ENCODE results near the gene OOSP1. TPM values are rescaled to one million over a fixed set of nuclear protein-coding genes. Genes with fewer than 3 reads are reported as not detected.
"Not testable (repeated sequence)": the region's sequence is repeated elsewhere in the genome, so short reads cannot be mapped to it uniquely, and the experiment has no call there.

The OOSP1 gene
- total RNA-seq, result not detected

DNA sequence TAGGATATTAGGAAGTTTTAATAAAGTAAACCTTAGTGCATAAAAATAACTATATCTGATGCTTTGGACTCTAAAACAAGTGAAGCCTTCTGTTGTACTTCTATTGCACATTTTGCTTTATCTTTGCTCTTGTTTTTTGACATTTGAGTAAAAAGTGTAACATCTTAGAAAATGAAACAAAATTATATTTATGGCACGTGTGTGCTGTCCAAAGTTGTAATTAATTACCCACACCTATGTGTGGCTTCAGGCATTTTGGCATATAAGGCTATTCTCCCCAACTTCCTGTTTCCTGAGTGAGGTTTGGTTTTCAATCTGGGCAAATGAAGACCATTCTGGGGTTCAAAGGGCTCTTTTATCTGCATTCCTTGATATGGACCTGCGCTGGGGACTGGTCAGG, at the start of gene OOSP1:
Gene OOSP1 (plus strand): TSS at position 301 of the 400 bp plus-strand sequence. CDS start 23 bp downstream, at position 324.
- Mint-ChIP-seq H3K27ac (no peak within 1 kb of the TSS), H3K9me3 (no peaks in the 10 kb centered on the region), H3K36me3 (ENCODE audit: low read depth) (no peaks in the 10 kb centered on the region), H3K27me3 (ENCODE audit: low read depth) (peaks cover 19% of the 10 kb centered on the region), H3K4me3 (no peak within 1 kb of the TSS), H3K4me1 (ENCODE audit: low read depth) (no peaks in the 10 kb centered on the region)
- intact Hi-C loops (cut with micrococcal nuclease), result no loop called here
- CTCF ChIA-PET, result no interaction called here
- DNase-seq, result no peak

GRCh38 chr11:59891781-59892181, 46.5 kb upstream of the OOSP1 start:
- intact Hi-C loops (cut with micrococcal nuclease), result no loop called here
- peaks cover 7% of the 10 kb centered on the region for H3K36me3 Mint-ChIP-seq (ENCODE audit: low read depth)
- peaks cover 11% of the 10 kb centered on the region for H3K27me3 Mint-ChIP-seq (ENCODE audit: low read depth)
- CTCF ChIA-PET, result no interaction called here
- DNase-seq, result no peak
- no peak overlapping the region for H3K27ac Mint-ChIP-seq
- H3K4me1 Mint-ChIP-seq (ENCODE audit: low read depth), result no peaks in the 10 kb centered on the region
- H3K9me3 Mint-ChIP-seq, result peaks cover 29% of the 10 kb centered on the region
- H3K4me3 Mint-ChIP-seq, result no peak overlapping the region

GRCh38 chr11:59894616-59895015, 43.6 kb upstream of the OOSP1 start:
- Mint-ChIP-seq H3K4me3 (no peak overlapping the region), H3K27ac (no peak overlapping the region), H3K9me3 (peaks cover 12% of the 10 kb centered on the region), H3K27me3 (ENCODE audit: low read depth) (peaks cover 8% of the 10 kb centered on the region), H3K36me3 (ENCODE audit: low read depth) (peaks cover under 1% of the 10 kb centered on the region), H3K4me1 (ENCODE audit: low read depth) (no peaks in the 10 kb centered on the region)
- CTCF ChIA-PET, result no interaction called here
- no peak for DNase-seq
- intact Hi-C loops (cut with micrococcal nuclease), result no loop called here

GRCh38 chr11:59898046-59898445, 40.2 kb upstream of the OOSP1 start:
- no peaks in the 10 kb centered on the region for H3K4me1 Mint-ChIP-seq (ENCODE audit: low read depth)
- no peaks in the 10 kb centered on the region for H3K9me3 Mint-ChIP-seq
- no peak for DNase-seq
- H3K27me3 Mint-ChIP-seq (ENCODE audit: low read depth), result peaks cover 9% of the 10 kb centered on the region
- no peak overlapping the region for H3K4me3 Mint-ChIP-seq
- no peaks in the 10 kb centered on the region for H3K36me3 Mint-ChIP-seq (ENCODE audit: low read depth)
- CTCF ChIA-PET, result no interaction called here
- intact Hi-C loops (cut with micrococcal nuclease), result no loop called here
- H3K27ac Mint-ChIP-seq, result no peak overlapping the region

DNA sequence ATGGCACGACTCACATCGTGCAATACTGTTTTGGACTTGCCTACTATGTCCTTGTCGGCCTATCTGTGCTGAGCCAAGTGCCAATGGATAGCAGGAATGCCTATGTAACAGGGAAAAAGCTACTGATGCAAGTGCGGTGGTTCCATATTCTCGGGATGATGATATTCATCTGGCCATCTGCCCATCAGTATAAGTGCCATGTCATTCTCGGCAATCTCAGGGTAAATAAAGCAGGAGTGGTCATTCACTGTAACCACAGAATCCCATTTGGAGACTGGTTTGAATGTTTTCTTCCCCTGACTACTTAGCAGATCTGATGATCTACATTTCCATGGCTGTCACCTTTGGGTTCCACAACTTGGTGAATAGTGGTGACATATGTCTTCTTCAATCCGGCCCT, 39.6 kb upstream of the OOSP1 start:
- no peaks in the 10 kb centered on the region for H3K9me3 Mint-ChIP-seq
- H3K36me3 Mint-ChIP-seq (ENCODE audit: low read depth), result no peaks in the 10 kb centered on the region
- DNase-seq, result no peak
- H3K27ac Mint-ChIP-seq, result no peak overlapping the region
- H3K27me3 Mint-ChIP-seq (ENCODE audit: low read depth), result peaks cover 9% of the 10 kb centered on the region
- no peak overlapping the region for H3K4me3 Mint-ChIP-seq
- no peaks in the 10 kb centered on the region for H3K4me1 Mint-ChIP-seq (ENCODE audit: low read depth)
- intact Hi-C loops (cut with micrococcal nuclease), result no loop called here
- CTCF ChIA-PET, result no interaction called here

- H3K36me3 Mint-ChIP-seq (ENCODE audit: low read depth), result no peaks in the 10 kb centered on the region
Observed at GRCh38 chr11:59899532-59899931, 38.7 kb upstream of the OOSP1 start.

GRCh38 chr11:59900366-59901126, 37.7 kb upstream of the OOSP1 start:
- Mint-ChIP-seq H3K27ac (no peak overlapping the region), H3K9me3 (no peaks in the 10 kb centered on the region), H3K36me3 (ENCODE audit: low read depth) (no peaks in the 10 kb centered on the region), H3K4me1 (ENCODE audit: low read depth) (no peaks in the 10 kb centered on the region), H3K4me3 (no peak overlapping the region), H3K27me3 (ENCODE audit: low read depth) (peaks cover 3% of the 10 kb centered on the region)
- CTCF ChIA-PET, result no interaction called here
- intact Hi-C loops (cut with micrococcal nuclease), result no loop called here
- DNase-seq, result no peak

More at GRCh38 chr11:59899532-59899931, 38.7 kb upstream of the OOSP1 start:
- H3K4me3 Mint-ChIP-seq, result no peak overlapping the region
- peaks cover 6% of the 10 kb centered on the region for H3K27me3 Mint-ChIP-seq (ENCODE audit: low read depth)
- H3K9me3 Mint-ChIP-seq, result no peaks in the 10 kb centered on the region
- no peak for DNase-seq
- CTCF ChIA-PET, result no interaction called here
- intact Hi-C loops (cut with micrococcal nuclease), result no loop called here
- H3K27ac Mint-ChIP-seq, result no peak overlapping the region
- no peaks in the 10 kb centered on the region for H3K4me1 Mint-ChIP-seq (ENCODE audit: low read depth)

GRCh38 chr11:59901306-59901705, 36.9 kb upstream of the OOSP1 start:
- no peak overlapping the region for H3K4me3 Mint-ChIP-seq
- intact Hi-C loops (cut with micrococcal nuclease), result no loop called here
- H3K27me3 Mint-ChIP-seq (ENCODE audit: low read depth), result peaks cover 5% of the 10 kb centered on the region
- no peaks in the 10 kb centered on the region for H3K4me1 Mint-ChIP-seq (ENCODE audit: low read depth)
- no peaks in the 10 kb centered on the region for H3K9me3 Mint-ChIP-seq
- CTCF ChIA-PET, result no interaction called here
- no peak overlapping the region for H3K27ac Mint-ChIP-seq
- H3K36me3 Mint-ChIP-seq (ENCODE audit: low read depth), result no peaks in the 10 kb centered on the region
- DNase-seq, result no peak

- H3K4me1 Mint-ChIP-seq (ENCODE audit: low read depth); DNase-seq; H3K27me3 Mint-ChIP-seq (ENCODE audit: low read depth); H3K27ac Mint-ChIP-seq; intact Hi-C loops (cut with micrococcal nuclease); H3K4me3 Mint-ChIP-seq; H3K9me3 Mint-ChIP-seq; H3K36me3 Mint-ChIP-seq (ENCODE audit: low read depth); CTCF ChIA-PET: not testable (repeated sequence)
Observed at GRCh38 chr11:59903569-59903968, 34.7 kb upstream of the OOSP1 start.

GRCh38 chr11:59918480-59918879, 19.8 kb upstream of the OOSP1 start:
- intact Hi-C loops (cut with micrococcal nuclease), result loop anchor here (2.0 to 10.0 kb wide), 2 partner anchors 56 to 382 kb away; no protein-coding TSS in a partner anchor
- Mint-ChIP-seq H3K4me3 (no peak overlapping the region), H3K27ac (no peak overlapping the region), H3K36me3 (ENCODE audit: low read depth) (peaks cover 5% of the 10 kb centered on the region), H3K27me3 (ENCODE audit: low read depth) (peaks cover 7% of the 10 kb centered on the region), H3K9me3 (peaks cover 25% of the 10 kb centered on the region), H3K4me1 (ENCODE audit: low read depth) (no peaks in the 10 kb centered on the region)
- no peak for DNase-seq
- CTCF ChIA-PET, result interaction anchor here (0.6 to 1.2 kb wide), 5 partner anchors 42 to 579 kb away, joined by 3 to 5 read pairs (median 3); no protein-coding TSS in a partner anchor

DNA sequence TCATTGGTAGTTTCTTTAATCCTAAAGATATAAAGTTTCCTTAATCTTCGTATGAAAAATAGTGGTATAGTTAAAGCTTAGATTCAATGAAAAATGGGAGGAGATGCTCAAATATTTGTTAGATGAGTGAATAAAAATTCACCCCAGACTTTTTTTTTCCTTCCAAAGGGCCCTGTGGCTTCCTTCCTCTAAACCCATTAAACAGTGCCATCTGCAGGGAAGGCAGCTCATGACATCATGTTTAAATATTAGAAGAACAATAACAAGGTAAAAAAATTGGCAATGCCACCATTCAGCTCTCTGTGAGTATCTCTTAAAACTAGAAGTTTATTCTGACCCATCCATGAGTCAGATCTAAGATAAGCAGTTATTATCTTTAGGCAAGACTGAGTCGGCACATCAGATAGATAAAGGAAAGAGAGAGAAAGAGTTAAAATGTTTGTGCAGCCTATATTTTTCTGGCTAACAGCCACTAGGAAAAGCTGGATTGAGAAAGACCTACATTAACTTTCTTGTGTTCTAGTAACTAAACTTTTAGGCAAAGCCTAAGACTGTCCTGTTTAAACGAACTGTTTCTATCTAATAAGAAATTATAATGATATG, 19.1 kb upstream of the OOSP1 start:
- Mint-ChIP-seq H3K27me3 (ENCODE audit: low read depth) (peaks cover 4% of the 10 kb centered on the region), H3K4me3 (no peak overlapping the region), H3K9me3 (peaks cover 29% of the 10 kb centered on the region), H3K36me3 (ENCODE audit: low read depth) (peaks cover 5% of the 10 kb centered on the region), H3K4me1 (ENCODE audit: low read depth) (no peaks in the 10 kb centered on the region), H3K27ac (no peak overlapping the region)
- peak; percentile 46 for DNase-seq
- intact Hi-C loops (cut with micrococcal nuclease), result loop anchor here (1.0 to 10.0 kb wide), 4 partner anchors 56 to 382 kb away; no protein-coding TSS in a partner anchor
- CTCF ChIA-PET, result interaction anchor here (0.6 to 1.2 kb wide), 5 partner anchors 42 to 578 kb away, joined by 3 to 5 read pairs (median 3); no protein-coding TSS in a partner anchor

DNA sequence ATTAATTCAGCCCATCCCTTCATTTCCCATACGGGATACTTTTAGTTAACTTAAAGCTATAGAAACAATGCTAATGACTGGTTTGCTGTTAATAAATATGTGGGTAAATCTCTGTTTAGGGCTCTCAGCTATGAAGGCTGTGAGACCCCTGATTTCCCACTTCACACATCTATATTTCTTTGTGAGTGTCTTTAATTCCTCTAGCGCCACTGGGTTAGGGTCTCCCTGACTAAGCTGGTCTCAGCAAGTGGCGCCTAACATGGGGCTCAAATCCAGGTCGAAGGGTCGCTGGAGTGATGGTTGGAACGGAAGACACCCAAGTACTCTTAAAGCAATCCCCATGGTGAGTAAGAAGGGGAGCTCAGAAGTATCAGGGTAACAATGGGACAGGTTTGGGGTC, 14.4 kb upstream of the OOSP1 start:
- Mint-ChIP-seq H3K27ac (no peak overlapping the region), H3K9me3 (peaks cover 49% of the 10 kb centered on the region), H3K4me1 (ENCODE audit: low read depth) (no peaks in the 10 kb centered on the region), H3K4me3 (no peak overlapping the region), H3K27me3 (ENCODE audit: low read depth) (peaks cover 2% of the 10 kb centered on the region), H3K36me3 (ENCODE audit: low read depth) (peaks cover 6% of the 10 kb centered on the region)
- intact Hi-C loops (cut with micrococcal nuclease), result no loop called here
- DNase-seq, result no peak
- CTCF ChIA-PET, result interaction anchor here (0.6 kb wide), 1 partner anchor 208 kb away, joined by 5 read pairs; no protein-coding TSS in a partner anchor

- no peaks in the 10 kb centered on the region for H3K4me1 Mint-ChIP-seq (ENCODE audit: low read depth)
- peaks cover 18% of the 10 kb centered on the region for H3K9me3 Mint-ChIP-seq
- H3K4me3 Mint-ChIP-seq, result no peak overlapping the region
- peaks cover 3% of the 10 kb centered on the region for H3K36me3 Mint-ChIP-seq (ENCODE audit: low read depth)
- DNase-seq, result no peak
- no peak overlapping the region for H3K27ac Mint-ChIP-seq
- CTCF ChIA-PET, result no interaction called here
- intact Hi-C loops (cut with micrococcal nuclease), result no loop called here
- H3K27me3 Mint-ChIP-seq (ENCODE audit: low read depth), result peaks cover 3% of the 10 kb centered on the region
Observed at GRCh38 chr11:59931688-59932087, 6.5 kb upstream of the OOSP1 start.

Data from activated naive CD4-positive, alpha-beta T cell treated with anti-CD3 and anti-CD28 coated beads for 36 hours (primary cell).